HL-60 (cell line): Measurements from ENCODE around the gene SNRPD3.
"Not testable (repeated sequence)": the region's sequence is repeated elsewhere in the genome, so short reads cannot be mapped to it uniquely, and the experiment has no call there.

Experiments used
- DNase-seq, 2 experiments: peaks; one replicate each; pipeline ENCODE4 v3.0.0-alpha.2; 2010 to 2020; ENCODE audit warnings: low read depth in 1 of 2, low spot score in 1 of 2
- H3K27ac ChIP-seq: fragments of 250-450 bp; sonication (Bioruptor Pico); replicated peaks from 2 replicates; pipeline ENCODE4 v1.5.1; 2020; ENCODE audit warnings: mild to moderate bottlenecking, moderate library complexity
- H3K27me3 ChIP-seq: fragments of 250-450 bp; sonication (Bioruptor Pico); 2 replicates; pipeline ENCODE4 v1.5.1; 2021; ENCODE audit warnings: mild to moderate bottlenecking, moderate library complexity; ENCODE audit not compliant: insufficient read depth, poor library complexity, severe bottlenecking
- H3K4me3 ChIP-seq: replicated peaks from 2 replicates; pipeline ENCODE4 v1.5.1; 2011; ENCODE audit warnings: mild to moderate bottlenecking, control low read depth, low read length; ENCODE audit not compliant: insufficient read depth
- GABPA ChIP-seq: IDR thresholded peaks from 2 replicates; pipeline ENCODE4 v1.6.1; 2012; ENCODE audit warnings: low read depth
- POLR2AphosphoS5 ChIP-seq: IDR thresholded peaks from 2 replicates; pipeline ENCODE4 v1.6.1; 2012; ENCODE audit warnings: low read depth
- REST ChIP-seq: IDR thresholded peaks from 2 replicates; pipeline ENCODE4 v1.6.1; 2012; ENCODE audit warnings: low read depth; ENCODE audit not compliant: insufficient replicate concordance
- SPI1 ChIP-seq: IDR thresholded peaks from 2 replicates; pipeline ENCODE4 v1.6.1; 2012; ENCODE audit warnings: low read depth, mild to moderate bottlenecking, borderline replicate concordance
- TF ChIP-seq, protein P1 (sequence below): IDR thresholded peaks from one replicate; pipeline ENCODE4 v1.5.1; 2011; ENCODE audit warnings: low read length, control low read depth, inconsistent platforms; ENCODE audit not compliant: insufficient read depth

The SNRPD3 gene

DNA sequence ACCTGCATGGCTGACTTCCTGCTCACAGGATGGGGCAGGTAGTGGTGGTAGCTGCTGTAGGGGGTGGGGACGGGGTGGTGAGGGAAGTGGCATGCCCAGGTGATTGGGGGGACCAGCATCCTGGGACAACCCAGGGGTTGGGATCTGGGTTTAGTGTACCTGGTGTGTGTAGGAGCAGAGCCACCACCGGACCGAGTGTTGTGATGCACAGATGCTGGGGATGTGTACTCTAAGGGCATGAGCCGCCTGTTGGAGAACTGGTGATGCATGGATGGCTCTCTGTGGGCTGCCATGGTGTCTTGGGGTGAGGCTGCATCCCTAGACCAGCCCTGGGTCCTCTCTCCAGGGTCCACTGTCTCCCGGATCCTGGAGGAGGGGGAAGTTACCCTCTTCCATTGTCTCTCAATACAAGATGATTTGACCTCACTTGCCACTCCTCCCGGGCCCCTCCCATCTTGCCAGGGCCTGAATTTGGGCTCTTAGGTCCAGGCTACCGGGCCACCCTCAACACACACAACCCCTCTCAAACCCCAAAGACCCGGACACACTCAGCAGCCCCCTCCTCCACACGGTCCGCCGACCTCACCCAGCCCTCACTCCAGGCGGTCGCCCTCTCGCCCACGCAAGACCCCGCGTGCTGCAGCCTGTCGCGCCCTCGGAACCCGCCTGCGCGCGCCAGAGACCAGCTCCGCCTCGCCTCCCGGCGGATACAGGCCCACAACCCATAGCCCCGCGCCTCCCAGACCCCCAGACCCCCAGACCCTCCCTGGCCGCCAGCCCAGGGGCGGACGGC is 36.5 kb downstream of the SNRPD3 start:
- no peak overlapping the region for H3K27ac ChIP-seq
- TF ChIP-seq, protein P1, sequence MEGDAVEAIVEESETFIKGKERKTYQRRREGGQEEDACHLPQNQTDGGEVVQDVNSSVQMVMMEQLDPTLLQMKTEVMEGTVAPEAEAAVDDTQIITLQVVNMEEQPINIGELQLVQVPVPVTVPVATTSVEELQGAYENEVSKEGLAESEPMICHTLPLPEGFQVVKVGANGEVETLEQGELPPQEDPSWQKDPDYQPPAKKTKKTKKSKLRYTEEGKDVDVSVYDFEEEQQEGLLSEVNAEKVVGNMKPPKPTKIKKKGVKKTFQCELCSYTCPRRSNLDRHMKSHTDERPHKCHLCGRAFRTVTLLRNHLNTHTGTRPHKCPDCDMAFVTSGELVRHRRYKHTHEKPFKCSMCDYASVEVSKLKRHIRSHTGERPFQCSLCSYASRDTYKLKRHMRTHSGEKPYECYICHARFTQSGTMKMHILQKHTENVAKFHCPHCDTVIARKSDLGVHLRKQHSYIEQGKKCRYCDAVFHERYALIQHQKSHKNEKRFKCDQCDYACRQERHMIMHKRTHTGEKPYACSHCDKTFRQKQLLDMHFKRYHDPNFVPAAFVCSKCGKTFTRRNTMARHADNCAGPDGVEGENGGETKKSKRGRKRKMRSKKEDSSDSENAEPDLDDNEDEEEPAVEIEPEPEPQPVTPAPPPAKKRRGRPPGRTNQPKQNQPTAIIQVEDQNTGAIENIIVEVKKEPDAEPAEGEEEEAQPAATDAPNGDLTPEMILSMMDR: no peak
- no peak for TF ChIP-seq GABPA
- no peak for TF ChIP-seq SPI1
- TF ChIP-seq REST: no peak
- no peak for TF ChIP-seq POLR2AphosphoS5
- H3K27me3 ChIP-seq: no peaks in the 10 kb centered on the region
- H3K4me3 ChIP-seq: peak overlapping the region; percentile 53
- no peak for DNase-seq

DNA sequence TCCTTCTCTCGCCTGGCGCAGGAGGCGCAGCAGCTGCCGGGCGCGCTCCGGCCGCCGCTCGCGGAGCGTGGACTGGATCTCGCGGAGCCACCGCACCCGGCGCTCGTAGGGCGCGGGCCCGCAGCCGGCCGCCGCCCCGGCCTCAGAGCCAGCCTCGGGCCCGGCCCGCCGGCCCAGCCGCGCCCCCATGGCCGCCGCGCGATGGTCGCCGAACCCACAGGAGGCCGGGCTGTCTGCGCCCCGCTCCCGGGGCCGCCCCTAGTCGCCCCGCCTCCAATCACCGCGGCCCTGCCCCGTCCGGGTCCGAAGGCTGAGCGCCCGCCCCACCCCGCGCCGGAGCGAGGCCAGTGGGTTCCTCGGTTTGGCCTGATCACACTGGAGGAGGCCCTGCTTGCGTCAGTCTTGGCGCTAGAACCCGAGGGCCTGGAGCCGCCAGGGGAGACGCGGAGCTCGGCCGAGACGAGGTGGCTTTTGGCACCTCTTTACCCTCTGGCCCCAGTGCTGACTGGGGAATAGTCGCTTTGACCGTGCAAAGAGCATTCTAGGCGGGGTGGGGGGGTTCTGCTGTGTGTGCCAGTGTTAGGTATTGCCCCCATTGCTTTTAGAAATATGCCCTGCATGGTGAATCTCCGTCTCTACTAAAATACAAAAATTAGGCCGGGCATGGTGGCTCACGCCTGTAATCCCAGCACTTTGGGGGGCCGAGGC is 37.2 kb downstream of the SNRPD3 start, which contains the start of gene LRRC75B:
Gene LRRC75B, minus strand, starts transcription at position 223 of the 708 bp plus-strand sequence. Its CDS starts 34 bp downstream, at position 189.
- Histone ChIP-seq H3K27me3 (no peaks in the 10 kb centered on the region), H3K4me3 (peak within 1 kb of the TSS; percentile 53), H3K27ac (no peak within 1 kb of the TSS)
- peak; percentile 67 to 74 for DNase-seq
- TF ChIP-seq, protein P1: no peak

- not testable (repeated sequence) for H3K4me3 ChIP-seq, DNase-seq, H3K27ac ChIP-seq, H3K27me3 ChIP-seq
Measured at GRCh38 chr22:24593559-24593835, 37.7 kb downstream of the SNRPD3 start.

DNA sequence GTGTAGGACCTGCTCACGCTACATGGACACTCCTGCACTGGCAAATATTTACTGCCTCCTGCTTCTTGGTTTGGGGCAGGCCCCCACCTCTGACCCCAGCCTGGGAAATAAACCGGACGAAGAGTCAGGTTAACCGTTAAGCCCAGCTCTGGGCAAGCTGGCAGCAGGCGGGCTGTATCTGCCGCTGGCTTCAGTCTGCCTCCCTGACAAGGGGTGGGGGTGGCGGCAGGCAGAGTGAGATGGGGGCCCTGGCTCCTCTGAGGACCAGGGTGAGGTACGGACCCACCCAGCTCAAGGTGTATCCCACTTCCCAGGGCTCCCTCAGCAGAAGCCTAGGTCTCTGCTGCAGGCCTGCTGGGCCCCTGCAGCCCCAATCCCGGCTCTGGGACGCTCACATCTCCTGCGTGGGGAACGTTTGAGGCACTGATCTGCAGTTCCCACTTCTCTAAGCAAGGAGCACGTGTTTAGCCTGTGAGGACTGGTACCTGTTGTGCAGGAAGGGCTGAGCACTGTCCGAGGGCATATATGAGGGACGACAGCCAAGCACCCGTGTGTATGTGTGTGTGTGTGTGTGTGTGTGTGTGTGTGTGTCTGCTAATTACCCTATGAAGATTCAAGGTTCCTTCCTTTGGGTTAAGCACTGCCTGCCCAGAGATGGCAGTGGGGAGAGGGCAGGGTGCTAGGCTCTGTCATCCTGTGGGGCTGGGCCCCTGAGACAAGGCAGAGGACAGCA is 38.2 kb downstream of the SNRPD3 start:
- Histone ChIP-seq H3K27ac (no peak overlapping the region), H3K4me3 (no peak overlapping the region), H3K27me3 (no peaks in the 10 kb centered on the region)
- TF ChIP-seq, protein P1: no peak
- DNase-seq: no peak

DNA sequence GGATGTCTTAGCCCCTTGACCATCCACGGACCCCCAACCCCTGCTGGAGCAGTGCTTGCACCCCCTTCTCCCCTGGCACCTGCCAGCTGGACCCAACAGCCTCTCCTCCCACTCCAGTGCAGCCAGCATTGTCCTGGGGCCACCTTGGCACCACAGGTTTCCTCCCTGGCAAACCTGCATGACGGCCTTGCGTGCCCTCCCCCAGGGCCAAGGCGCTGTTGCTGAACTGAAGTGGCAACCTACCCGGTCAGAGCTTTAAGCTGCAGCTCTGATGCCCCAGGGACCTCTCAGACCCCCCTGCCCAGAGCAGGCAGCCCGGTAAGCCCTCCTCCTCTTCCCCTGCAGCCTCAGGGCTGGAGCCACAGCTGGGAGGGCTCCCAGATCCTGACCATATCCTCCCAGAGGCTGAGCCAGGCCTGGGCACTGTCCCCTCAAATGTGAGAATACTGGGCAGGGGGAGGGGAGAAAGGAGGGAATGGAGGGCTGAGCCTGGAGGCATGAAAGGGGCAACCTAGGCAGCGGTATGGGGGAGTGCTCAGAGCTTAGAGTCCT is 38.8 kb downstream of the SNRPD3 start:
- H3K4me3 ChIP-seq: no peak overlapping the region
- H3K27me3 ChIP-seq: no peaks in the 10 kb centered on the region
- TF ChIP-seq GABPA (no peak), SPI1 (no peak), POLR2AphosphoS5 (no peak), REST (no peak)
- TF ChIP-seq, protein P1: no peak
- H3K27ac ChIP-seq: no peak overlapping the region
- DNase-seq: no peak
